Activated CD4-positive, alpha-beta T cell treated with anti-CD3 and anti-CD28 coated beads for 4 hours (primary cell): Measurements from ENCODE around the gene MFSD12.

Experiments
- DNase-seq, 2 donors: peaks; one replicate each; pipeline ENCODE4 v3.0.0-alpha.2; 2020

MFSD12 gene

DNA sequence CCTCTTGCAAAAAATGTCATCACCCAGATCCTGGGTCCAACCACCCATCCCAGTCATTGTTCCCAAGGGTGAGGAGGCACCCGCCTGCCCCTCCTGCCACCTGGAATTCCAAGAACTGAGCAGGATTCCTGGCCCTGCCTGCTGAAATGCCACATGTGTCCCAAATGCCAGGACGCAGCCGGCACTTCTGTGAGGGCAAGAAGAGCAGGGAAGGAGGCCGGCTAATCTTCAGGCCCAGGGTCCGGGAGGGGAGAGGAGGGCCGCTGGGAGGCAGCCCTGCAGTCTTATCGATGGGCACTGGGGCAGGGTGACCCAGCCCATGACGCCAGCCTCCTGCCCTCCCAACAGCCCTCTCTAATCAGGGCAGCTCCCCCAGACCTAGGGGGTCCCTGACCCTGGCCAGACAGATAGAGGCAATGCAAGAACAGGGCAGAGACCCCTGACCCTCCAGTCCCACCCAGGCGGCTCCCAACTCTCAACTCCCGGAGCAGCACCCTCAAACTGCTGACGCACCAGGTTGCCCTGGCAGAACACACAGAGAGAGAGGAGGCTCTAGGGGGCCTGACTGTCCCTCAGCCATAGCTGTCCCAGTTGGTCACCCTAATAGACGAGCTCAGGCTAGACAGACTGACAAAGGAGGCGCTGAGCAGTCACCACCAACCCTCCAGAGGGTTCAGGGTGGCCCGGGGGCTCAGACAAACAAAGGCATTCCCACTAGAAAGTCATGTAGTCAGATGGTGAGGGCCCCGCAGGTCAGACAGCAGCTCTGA lies 1.5 kb downstream of the MFSD12 start:
- DNase-seq, result no peak

DNA sequence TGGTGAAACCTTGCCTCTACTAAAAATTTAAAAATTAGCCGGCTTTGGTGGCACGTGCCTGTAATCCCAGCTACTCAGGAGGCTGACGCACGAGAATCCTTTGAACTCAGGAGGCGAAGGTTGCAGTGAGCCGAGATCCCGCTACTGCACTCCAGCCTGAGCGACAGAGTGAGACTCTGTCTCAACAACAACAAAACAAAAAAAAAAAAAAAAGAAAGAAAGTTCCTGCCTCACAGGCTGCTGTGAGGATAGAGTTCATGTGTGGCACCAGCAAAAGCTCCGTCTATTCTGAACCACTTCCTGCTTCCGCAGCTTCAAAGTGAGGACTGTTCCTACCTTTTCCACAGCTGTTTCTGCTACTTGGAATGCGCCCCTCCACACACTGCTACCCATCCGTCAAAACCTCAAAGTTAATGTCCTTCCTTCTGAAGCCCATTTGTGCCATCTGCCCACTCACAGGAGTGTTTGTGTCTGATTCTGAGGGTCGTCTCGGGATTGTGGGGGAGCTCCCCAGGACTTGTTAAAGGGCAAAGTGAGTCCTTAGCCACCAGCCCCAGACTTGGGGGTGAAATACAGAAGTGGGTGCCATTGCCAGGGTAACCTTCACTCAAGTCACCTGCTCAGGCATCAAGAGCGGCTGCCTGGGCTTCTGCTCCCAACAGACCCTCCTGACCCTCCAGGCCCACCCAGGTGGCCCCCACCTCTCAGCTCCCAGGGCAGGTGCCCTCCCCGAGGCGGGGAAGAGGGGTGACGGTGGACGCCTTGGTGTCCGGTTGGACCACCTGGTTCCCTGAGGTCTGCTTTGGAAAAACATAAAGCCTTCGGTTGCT lies 2.9 kb downstream of the MFSD12 start:
- peak in 1 of 2 donors; percentile 40 for DNase-seq

DNA sequence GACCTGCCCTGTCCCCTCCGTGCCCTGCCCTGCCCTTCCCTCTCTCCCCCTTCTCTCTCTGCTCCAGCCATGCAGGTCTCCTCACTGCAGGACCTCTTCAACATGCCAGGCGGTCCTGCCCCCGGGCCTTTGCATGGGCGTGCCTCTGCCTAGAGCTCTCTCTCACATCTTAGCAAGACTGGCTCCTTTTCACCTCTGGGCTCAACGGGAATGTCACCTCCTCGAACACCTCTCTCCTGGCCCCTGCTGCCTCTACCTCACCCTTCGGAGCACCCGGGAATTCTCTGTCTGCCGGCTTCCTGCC lies 5.6 kb downstream of the MFSD12 start:
- DNase-seq, result no peak

DNA sequence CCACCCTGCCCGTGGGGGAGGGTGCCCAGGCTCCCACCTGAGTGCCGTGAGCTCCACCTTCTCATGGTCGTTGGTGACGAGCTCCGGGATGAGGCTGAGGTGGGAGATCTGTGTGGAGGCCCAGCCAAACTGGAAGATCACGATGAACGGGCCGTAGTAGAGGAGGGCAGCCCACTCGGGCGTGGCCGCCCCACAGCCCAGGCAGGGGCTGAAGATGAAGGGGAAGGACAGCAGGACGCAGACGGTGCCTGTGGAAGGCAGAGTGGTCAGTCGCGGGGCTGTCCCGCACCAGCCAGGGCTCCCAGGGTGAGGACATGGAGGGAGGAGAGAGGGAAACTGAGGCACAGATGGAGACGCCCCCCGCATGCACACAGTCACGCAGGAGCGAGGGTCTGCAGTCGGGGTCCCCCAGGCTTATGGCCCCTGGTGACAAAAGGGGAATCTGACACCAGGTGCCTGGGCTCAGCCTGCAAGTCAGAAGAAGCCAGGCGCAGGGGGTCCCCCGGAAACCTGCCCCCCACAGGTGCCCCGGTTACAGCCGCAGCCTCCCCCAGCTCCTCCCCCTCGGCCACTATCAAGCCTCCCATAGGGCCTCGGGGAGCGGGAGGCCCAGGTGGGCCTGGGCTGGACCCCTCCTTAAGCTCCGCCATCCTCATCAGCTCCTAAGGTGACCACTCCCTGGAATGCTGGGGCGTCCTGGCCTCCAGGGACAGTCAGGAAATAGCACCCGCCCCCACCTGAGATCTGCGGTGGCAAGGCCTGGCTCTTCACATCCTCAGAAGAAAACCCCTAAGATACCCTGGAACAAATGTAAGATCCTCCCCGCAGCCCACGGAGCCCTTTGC lies 6.2 kb downstream of the MFSD12 start:
- no peak for DNase-seq

DNA sequence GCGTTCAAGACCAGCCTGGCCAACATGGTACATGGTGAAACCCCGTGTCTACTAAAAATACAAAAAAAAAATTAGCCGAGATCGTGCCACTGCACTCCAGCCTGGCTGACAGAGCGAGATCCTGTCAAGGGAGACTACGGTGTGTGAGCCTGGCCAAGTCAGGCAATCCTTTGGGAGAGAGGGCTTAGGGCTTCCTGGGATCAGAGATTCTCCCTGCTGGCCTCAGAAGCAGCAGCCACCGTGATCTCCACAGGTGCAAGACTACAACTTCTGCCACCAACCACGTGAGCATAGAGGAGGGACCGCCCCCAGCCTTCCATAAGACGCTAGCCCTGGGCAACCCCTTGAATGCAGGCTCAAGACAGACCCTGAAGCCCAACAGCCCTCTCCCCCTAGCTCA lies 7.6 kb downstream of the MFSD12 start:
- no peak for DNase-seq

DNA sequence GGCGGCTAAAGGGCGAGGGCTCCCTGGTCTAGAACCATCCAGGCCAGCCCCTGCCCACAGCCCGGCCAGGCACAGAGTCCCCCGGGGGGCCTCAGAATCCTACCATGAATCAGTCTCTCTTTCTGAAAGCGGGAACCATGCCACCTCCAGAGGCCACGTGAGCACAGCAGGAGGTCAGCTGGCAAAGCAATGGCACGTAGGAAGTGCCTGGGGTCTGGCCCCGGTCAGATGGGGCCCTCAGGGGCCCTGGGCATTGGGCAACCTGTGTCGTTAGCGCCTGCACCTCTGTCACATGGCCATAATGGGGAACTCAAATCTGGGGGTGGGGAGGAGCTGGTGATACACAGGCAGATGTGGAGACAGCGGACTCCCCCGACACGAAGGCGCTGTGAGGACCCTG lies 8.8 kb downstream of the MFSD12 start:
- no peak for DNase-seq

DNA sequence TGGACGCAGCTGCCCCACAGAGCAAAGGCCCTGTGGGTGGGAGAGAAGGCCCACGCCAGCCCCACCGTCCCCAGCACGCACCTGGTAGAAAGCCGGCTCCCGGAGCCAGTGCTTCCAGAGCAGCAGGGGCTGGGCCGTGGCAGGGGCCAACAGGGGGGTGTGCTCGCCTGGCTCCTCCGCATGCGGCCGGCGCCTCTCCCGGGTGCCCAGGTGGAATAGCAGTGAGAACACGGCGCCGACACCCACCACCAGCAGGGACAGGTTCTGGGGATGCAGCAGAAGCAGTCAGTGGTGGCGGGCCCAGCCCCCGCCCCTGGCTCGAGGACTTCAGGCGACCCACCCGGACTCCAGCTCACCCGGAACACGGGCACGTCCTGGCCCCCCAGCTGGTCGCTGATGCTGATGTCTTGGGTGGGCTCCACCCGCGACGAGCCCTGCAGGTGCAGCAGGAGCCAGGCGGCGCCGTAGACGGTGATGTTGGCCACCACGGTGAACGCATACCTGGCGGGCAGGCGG lies 9.6 kb downstream of the MFSD12 start:
- no peak for DNase-seq

DNA sequence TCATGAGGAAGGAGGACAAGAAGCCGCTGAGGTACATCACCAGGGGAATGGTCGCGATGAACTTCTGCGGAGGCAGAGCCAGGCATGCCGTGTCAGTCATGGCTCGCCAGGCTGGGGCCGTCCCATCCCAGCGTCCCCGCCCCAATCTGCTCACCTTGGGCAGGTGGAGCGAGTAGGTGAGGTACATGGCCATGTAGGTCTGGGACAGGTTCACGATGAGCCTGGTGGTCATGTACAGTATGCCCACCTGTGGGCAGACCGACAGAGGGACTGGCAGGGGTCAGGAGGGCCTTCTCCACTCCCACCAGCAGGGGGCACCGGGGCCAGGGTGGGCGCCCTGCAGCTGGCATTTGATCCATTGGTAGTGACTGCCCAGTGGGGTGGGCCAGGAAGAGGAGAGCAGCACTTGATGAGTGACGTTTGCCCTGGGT lies 10.1 kb downstream of the MFSD12 start:
- DNase-seq, result no peak

DNA sequence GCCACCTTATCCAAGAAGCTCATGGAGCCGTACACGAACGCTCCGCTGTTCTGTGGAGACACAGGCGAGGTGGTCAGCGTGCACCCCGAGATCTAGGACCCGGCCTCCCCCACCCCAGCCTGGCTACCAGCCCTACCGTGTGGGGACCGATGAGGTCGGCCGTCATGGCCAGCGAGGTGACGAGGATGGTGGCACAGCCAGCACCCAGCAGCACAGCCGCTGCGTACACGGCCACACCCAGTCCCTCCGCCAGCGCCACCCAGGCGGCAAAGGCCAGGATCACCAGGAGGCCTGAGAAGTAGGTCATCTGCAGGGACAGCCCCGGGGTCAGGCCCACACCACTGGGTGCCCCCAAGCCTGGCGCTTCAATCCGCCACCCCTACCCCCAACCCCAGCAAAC lies 11.3 kb downstream of the MFSD12 start:
- no peak for DNase-seq

DNA sequence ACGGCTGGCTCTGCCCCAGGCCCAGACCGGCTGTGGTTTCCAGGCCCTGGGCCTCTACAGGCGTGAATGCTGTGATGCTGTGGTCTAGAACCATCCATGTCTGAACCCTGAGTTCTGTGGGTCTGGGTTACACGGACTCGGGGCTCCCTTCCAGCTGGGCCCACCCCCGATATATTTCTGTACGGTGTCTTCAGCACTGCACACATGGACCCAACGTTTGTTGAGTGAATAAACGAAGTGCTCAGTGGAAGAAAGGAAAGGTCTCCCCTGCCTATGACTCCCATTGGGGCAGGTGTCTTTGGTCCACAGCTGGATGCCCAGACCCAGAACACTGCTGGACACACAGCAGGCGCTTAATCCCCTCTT lies 11.7 kb downstream of the MFSD12 start:
- no peak for DNase-seq

DNA sequence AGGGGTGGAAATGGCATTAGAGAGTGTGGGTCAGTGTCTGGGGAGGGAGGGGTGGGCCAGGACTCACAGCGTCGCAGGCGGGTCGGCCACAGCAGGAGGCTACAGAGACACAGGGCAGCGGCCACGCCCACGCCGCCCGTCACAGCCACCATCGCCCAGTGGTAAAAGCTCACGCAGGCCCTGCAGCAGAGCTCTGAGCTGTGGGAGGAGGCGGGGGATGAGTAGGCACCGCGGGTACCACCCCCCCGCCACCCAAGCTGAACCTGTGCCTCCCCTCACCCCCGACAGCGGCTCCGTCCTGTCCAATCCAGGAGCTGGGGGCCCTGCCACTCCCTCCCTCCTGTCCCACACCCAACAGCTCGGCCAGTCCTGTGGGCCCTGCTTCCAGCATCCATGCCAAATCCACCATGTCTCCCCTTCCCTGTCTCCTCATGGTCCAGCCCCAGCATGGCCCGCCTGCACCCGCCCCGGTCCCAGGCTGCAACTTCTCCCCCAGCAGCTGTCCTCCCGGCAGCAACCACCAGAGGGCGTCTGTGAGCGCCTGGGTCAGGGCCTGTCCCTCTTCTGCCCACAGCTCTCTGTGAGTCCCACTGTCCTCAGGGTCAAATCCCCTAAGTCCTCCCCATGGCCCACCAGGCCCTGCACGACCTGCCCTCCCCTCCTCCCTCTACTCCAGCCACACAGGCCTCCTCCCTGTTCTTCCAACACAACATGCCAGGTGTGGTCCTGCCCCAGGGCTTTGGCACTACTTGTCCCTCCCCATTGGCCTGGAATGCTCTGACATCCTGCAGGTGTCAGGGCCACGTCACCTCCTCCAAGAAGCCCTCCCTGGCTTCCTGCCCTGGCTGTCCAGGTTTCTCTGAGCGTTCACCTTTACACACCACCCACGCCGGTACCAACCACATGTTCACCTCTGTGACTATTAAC lies 12.4 kb downstream of the MFSD12 start:
- DNase-seq, result peak; percentile 60 to 81

DNA sequence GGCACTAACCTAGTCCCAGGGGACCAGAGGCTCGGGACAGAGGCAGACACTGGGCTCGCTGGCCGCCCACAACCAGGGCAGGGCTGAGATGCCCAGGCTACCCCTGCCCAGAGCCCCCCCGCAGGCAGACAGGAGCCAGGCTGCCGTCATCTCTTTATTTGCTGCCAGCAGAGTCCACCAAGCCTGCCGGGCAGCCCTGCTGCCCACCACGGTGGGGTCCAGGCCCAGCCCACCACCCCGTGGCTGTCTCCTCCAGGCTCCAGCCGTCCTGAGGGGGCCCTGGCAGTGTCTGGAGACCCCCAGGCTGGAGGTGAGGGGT lies 13.4 kb downstream of the MFSD12 start:
- no peak for DNase-seq

DNA sequence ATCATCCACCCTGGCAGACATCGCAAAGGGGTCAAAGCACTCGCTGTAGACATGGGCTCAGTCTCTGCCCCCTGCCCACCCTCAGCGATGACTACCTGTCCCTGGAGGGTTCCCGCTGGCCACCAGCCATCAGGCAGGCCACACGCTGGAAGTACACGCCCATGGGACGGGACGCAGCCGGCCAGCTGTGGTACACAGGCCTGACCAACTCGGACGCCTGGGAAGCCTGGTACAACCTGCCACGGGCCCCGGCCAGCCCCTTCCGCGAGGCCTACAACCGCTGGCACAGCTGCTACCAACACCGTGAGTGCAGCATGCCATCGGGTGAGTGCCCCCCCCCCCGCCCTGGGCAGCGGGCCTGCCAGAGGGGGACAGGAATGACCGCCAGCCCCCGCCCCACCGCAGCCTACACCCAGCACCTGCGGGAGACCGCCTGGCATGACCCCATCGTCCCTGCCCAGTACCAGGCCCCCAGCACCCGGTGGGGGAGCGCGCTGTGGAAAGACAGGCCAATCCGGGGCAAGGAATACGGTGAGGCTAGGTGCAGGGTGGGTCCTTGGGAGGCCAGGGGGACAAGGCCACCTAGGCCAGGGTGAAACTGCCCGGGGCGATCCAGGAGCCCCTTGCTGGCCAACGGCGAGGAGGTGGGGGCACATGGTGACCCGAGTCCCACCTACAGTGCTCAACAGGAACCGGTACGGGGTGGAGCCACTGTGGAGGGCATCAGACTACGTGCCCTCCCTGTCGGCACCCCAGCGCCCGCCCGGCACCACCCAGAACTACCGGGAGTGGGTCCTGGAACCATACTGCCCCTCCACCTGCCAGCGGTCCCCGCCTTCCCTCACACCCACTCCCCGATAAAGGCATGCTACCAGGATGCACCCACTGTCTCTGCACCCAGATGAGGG lies 14.0 kb downstream of the MFSD12 start:
- DNase-seq, result no peak

DNA sequence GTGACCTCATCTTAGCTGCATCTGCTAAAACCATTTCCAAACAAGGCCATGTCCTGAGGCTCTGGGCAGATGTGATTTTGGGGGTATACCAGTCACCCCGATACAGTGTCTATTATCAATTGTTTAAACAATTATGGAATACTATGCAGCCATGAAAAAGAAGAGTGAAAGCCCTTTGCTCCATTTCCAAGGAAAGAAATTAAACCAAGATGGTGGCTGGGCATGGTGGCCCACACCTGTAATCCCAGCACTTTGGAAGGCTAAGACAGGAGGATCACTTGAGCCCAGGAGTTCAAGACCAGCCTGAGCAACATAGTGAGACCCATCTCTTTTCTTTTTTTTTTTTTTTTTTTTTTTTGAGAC lies 17.6 kb downstream of the MFSD12 start:
- no peak for DNase-seq

DNA sequence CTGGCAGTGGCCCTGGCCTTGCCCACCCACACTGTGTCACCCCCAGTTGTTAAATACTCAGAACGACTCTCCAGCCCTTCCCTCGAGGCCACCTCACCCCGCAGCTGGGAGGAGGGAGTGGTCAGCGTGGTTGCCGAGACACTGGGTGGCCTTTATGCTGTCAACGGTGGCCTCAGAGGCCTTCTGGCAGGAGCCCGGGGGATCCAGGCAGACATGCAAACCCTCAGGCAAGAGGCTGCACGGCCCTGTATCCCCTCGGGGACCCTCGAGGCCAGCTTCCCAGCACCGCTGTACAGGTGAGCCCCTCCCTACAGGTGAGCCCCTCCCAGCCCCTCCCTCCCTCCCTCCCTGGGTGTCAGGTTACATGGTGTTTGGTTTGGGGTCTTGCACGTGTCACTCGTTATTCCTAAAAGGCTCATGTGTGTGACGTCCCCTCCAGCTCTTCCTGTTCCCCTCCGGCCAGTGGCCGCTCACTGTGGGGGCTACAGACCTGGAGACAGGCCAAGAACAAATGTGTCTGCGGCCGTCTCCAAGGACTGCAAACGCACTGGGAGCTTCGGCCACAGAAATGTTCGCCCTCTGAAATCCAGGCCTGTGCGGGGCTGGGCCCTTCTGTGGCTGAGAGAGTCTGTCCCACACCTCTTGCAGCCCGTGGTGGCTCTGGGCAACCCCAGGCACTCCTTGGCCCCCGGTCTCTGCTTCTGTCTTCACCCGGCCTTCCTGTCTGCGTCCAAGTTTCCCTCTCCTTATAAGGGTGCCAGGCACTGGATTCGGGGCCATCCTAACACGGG lies 18.2 kb downstream of the MFSD12 start, which contains the start of gene TEKTIP1:
TEKTIP1 (plus strand) TSS at position 210 of the 791 bp plus-strand sequence; CDS start at position 214, 4 bp downstream.
- no peak for DNase-seq

DNA sequence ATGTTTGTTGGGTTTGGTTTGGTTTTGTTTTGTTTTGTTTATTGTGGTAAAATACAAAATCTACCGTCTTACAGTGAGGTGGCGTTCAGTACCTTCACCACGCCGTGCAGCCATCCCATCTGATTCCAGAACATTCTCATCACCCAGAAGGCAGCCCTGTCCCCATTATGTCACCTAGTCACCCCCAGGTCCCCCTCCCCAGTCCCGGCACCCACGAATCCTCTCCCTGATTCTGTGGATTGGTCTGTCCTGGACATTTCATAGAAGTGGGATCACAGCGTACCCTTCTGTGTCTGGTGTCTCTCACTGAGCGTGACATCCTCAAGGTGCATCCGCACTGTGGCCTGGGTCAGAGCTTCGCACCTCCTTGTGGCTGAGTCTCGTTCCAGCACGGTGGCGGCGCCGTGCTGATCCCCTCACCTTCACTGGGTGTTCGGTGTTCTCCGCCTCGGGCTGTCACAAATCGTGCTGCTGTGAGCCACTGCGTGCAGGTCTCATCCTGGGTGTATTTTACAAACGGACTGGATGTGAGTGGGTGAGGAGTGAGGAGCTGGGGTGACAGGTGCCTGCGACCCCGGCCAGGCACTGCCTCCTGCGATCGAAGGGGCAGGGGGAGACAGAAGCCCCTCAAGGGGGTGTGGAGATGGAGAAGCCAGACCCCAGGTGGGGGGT lies 19.0 kb downstream of the MFSD12 start:
- DNase-seq, result no peak

DNA sequence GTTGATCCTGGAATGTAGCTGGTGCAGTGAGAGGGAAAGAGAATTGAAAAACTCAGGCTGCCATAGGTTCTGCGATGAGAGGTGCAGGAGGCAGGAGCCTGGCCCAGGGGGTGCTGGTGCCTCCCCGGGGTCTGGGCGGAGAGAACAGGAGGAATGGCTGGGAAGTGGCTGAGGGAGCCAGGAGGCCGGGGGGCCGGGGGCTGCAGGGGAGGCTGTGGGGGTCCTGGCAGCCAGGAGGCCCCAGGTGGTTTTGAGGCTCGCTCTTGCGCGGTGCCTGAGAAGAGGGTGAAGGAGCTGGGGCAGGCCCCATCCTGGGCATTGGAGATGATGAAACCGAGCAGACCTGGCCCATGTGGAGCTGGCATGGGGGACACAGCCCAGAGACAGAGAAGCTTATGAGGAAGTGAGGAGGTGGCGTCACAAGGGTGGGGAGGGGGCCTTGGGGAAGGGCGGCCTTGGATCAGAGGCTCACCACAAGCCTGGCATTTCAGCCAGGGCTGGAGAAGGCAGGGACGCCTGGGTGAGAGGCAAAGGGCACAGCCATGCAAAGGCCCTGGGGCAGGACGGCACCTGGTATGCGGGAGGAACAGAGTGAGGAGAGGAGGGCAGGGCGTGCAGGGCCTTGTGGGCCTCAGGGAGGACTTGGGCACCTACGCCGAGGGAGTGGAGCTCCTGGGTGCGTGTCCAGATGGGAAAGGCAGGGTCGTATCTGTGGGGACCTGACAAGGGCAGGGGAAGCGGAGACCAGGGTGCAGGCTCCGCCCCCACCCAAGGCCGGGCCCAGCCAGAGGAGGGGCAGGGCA lies 19.7 kb downstream of the MFSD12 start:
- DNase-seq, result no peak

DNA sequence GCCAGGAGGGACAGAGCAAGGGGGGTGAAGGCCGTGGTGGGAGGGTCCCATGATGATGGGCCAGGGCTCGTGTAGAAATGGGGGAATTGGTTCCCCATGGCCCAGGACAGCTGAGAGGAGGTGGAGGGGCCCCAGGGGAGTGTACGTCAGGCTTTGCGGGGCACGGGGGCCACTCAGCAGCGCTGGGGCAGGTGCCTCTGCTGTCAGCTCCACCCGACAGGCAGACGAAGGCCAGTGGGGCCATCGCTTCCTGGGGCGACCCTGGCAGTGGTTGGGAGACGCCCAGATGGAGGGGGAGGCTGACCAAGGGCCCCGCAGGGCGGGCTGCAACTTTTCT lies 20.3 kb downstream of the MFSD12 start:
- DNase-seq, result no peak
